Urinary bladder (tissue), 4 donors: ENCODE data around the gene MYCBPAP. TPM values are rescaled to one million over a fixed set of nuclear protein-coding genes. Genes with fewer than 3 reads are reported as not detected.

Source experiments
- DNase-seq: peaks from one replicate; pipeline ENCODE4 v3.0.0-alpha.2; 2015; ENCODE audit errors: extremely low spot score
- H3K27ac ChIP-seq: one replicate; pipeline ENCODE4 v1.5.1; 2013; ENCODE audit warnings: low read depth, mild to moderate bottlenecking, moderate library complexity
- H3K36me3 ChIP-seq: one replicate; pipeline ENCODE4 v1.6.1; 2013; ENCODE audit warnings: mild to moderate bottlenecking, moderate library complexity; ENCODE audit not compliant: insufficient read depth
- H3K4me1 ChIP-seq: one replicate; pipeline ENCODE4 v1.6.1; 2013; ENCODE audit warnings: mild to moderate bottlenecking, moderate library complexity; ENCODE audit not compliant: insufficient read depth
- H3K4me3 ChIP-seq: one replicate; pipeline ENCODE4 v1.5.1; 2013; ENCODE audit warnings: low read depth, low read length
- WGBS: extraction: QIAGEN DNeasy Blood & Tissue Kit; methylation state at CpG from one replicate; pipeline ENCODE4 v1.1.7; 2013; 5-methylcytosine and 5-hydroxymethylcytosine counted together
- polyA plus RNA-seq: library from polyadenylated mRNA; stranded (reverse); fragments of 200-250 nt; gene quantifications from one replicate; pipeline ENCODE4 v1.2.3, GENCODE V29; 2013
- total RNA-seq: library from RNA; depleted of rRNA; stranded (reverse); fragments of >200 nt; gene quantifications from one replicate; pipeline ENCODE4 v1.2.3, GENCODE V29; 2014
- donor health status: healthy with polysubstance abuse.
- donor health status: healthy.

MYCBPAP gene
- total and polyA plus RNA-seq, 2 donors = 0.23 to 1.3 TPM

GRCh38 chr17:50546701-50547034 lies 38.4 kb downstream of the MYCBPAP start:
- Histone ChIP-seq H3K27ac (no peak overlapping the region), H3K4me3 (no peak overlapping the region)
- 53% methylated on average over 4 of the region's 4 CpGs for WGBS

GRCh38 chr17:50547035-50547735 lies 38.9 kb downstream of the MYCBPAP start, which contains the start of gene SPATA20:
TSS of gene SPATA20 (plus strand) at chr17:50547174. CDS start at chr17:50547209, 35 bp downstream.
- no peaks in the 10 kb centered on the region for H3K36me3 ChIP-seq
- no peak for DNase-seq
- H3K4me3 ChIP-seq = peak within 1 kb of the TSS; percentile 52
- WGBS = 3% methylated on average over 42 of the region's 42 CpGs
- no peaks in the 10 kb centered on the region for H3K4me1 ChIP-seq
- peak within 1 kb of the TSS; percentile 30 for H3K27ac ChIP-seq

More at GRCh38 chr17:50546701-50547034, 38.4 kb downstream of the MYCBPAP start:
- DNase-seq = no peak
- H3K4me1 ChIP-seq = no peaks in the 10 kb centered on the region
- no peaks in the 10 kb centered on the region for H3K36me3 ChIP-seq

- H3K36me3 ChIP-seq = no peaks in the 10 kb centered on the region
- WGBS = 72% methylated on average over 5 of the region's 5 CpGs
- H3K4me1 ChIP-seq = no peaks in the 10 kb centered on the region
- DNase-seq = no peak
- no peak overlapping the region for H3K4me3 ChIP-seq
- H3K27ac ChIP-seq = no peak overlapping the region
Measured at GRCh38 chr17:50547736-50548083, 39.5 kb downstream of the MYCBPAP start.

- Histone ChIP-seq H3K27ac (no peak overlapping the region), H3K36me3 (no peaks in the 10 kb centered on the region), H3K4me1 (no peaks in the 10 kb centered on the region), H3K4me3 (no peak overlapping the region)
- no peak for DNase-seq
- WGBS = 87% methylated on average over 18 of the region's 18 CpGs
Measured at GRCh38 chr17:50548831-50549230, 40.6 kb downstream of the MYCBPAP start.

GRCh38 chr17:50549256-50549941 lies 41.2 kb downstream of the MYCBPAP start:
- H3K4me3 ChIP-seq = no peak overlapping the region
- 90% methylated on average over 19 of the region's 19 CpGs for WGBS
- no peaks in the 10 kb centered on the region for H3K36me3 ChIP-seq
- H3K27ac ChIP-seq = no peak overlapping the region
- no peak for DNase-seq
- H3K4me1 ChIP-seq = no peaks in the 10 kb centered on the region

- no peak for DNase-seq
- 94% methylated on average over 11 of the region's 11 CpGs for WGBS
- H3K4me3 ChIP-seq = no peak overlapping the region
- no peaks in the 10 kb centered on the region for H3K36me3 ChIP-seq
- H3K4me1 ChIP-seq = no peaks in the 10 kb centered on the region
- no peak overlapping the region for H3K27ac ChIP-seq
Measured at GRCh38 chr17:50549969-50550368, 41.7 kb downstream of the MYCBPAP start.

- Histone ChIP-seq H3K27ac (no peak overlapping the region), H3K4me1 (no peaks in the 10 kb centered on the region), H3K4me3 (no peak overlapping the region), H3K36me3 (no peaks in the 10 kb centered on the region)
- no peak for DNase-seq
- WGBS = 49% methylated on average over 32 of the region's 32 CpGs
Measured at GRCh38 chr17:50550661-50551432, 42.6 kb downstream of the MYCBPAP start.

GRCh38 chr17:50551433-50551815 lies 43.2 kb downstream of the MYCBPAP start:
- no peaks in the 10 kb centered on the region for H3K36me3 ChIP-seq
- DNase-seq = no peak
- WGBS = 95% methylated on average over 8 of the region's 8 CpGs
- no peaks in the 10 kb centered on the region for H3K4me1 ChIP-seq
- no peak overlapping the region for H3K27ac ChIP-seq
- no peak overlapping the region for H3K4me3 ChIP-seq

GRCh38 chr17:50551884-50552283 lies 43.6 kb downstream of the MYCBPAP start:
- WGBS = 94% methylated on average over 12 of the region's 12 CpGs
- H3K36me3 ChIP-seq = no peaks in the 10 kb centered on the region

GRCh38 chr17:50554201-50554600 lies 46.0 kb downstream of the MYCBPAP start:
- no peak overlapping the region for H3K27ac ChIP-seq
- no peak for DNase-seq
- H3K4me1 ChIP-seq = peaks cover 3% of the 10 kb centered on the region
- no peaks in the 10 kb centered on the region for H3K36me3 ChIP-seq
- 95% methylated on average over 17 of the region's 17 CpGs for WGBS
- no peak overlapping the region for H3K4me3 ChIP-seq

More at GRCh38 chr17:50551884-50552283, 43.6 kb downstream of the MYCBPAP start:
- no peak overlapping the region for H3K27ac ChIP-seq
- H3K4me1 ChIP-seq = no peaks in the 10 kb centered on the region
- no peak overlapping the region for H3K4me3 ChIP-seq
- DNase-seq = no peak

- 55% methylated on average over 5 of the region's 5 CpGs for WGBS
- Histone ChIP-seq H3K4me3 (no peak overlapping the region), H3K4me1 (peaks cover 3% of the 10 kb centered on the region), H3K27ac (no peak overlapping the region), H3K36me3 (no peaks in the 10 kb centered on the region)
- no peak for DNase-seq
Measured at GRCh38 chr17:50556803-50557202, 48.6 kb downstream of the MYCBPAP start.

- Histone ChIP-seq H3K4me3 (no peak overlapping the region), H3K4me1 (peaks cover 3% of the 10 kb centered on the region), H3K36me3 (no peaks in the 10 kb centered on the region), H3K27ac (no peak overlapping the region)
- no peak for DNase-seq
- 91% methylated on average over 4 of the region's 4 CpGs for WGBS
Measured at GRCh38 chr17:50557630-50558029, 49.4 kb downstream of the MYCBPAP start.

GRCh38 chr17:50558091-50558490 lies 49.9 kb downstream of the MYCBPAP start:
- H3K4me3 ChIP-seq = no peak overlapping the region
- 77% methylated on average over 4 of the region's 4 CpGs for WGBS
- H3K4me1 ChIP-seq = peaks cover 3% of the 10 kb centered on the region
- DNase-seq = no peak
- no peaks in the 10 kb centered on the region for H3K36me3 ChIP-seq
- H3K27ac ChIP-seq = no peak overlapping the region

GRCh38 chr17:50558581-50558940 lies 50.3 kb downstream of the MYCBPAP start:
- DNase-seq = no peak
- Histone ChIP-seq H3K4me3 (no peak overlapping the region), H3K36me3 (no peaks in the 10 kb centered on the region), H3K4me1 (peaks cover 3% of the 10 kb centered on the region), H3K27ac (no peak overlapping the region)
- 43% methylated on average over 18 of the region's 18 CpGs for WGBS
